Smooth muscle cell (in vitro differentiated cells): ENCODE measurements around the gene SDC1. TPM values are rescaled to one million over a fixed set of nuclear protein-coding genes. Genes with fewer than 3 reads are reported as not detected.

Experiments used
- DNase-seq: peaks from one replicate; lab custom pipeline; 2025; ENCODE audit not compliant: unreplicated experiment; lab: John Stamatoyannopoulos, UW
- H2AFZ ChIP-seq: fragments of 200-600 bp; sonication (generic); 2 replicates; pipeline ENCODE4 v1.6.0; 2016; ENCODE audit warnings: antibody characterized with exemption, low read depth, mild to moderate bottlenecking
- H3F3A ChIP-seq: fragments of 200-600 bp; sonication (generic); 2 replicates; pipeline ENCODE4 v1.6.0; 2017; ENCODE audit warnings: antibody characterized with exemption, low read depth
- H3K27ac ChIP-seq: fragments of 200-600 bp; sonication (generic); 2 replicates; pipeline ENCODE4 v1.5.1; 2016; ENCODE audit warnings: low read depth, mild to moderate bottlenecking
- H3K27me3 ChIP-seq: fragments of 200-600 bp; sonication (generic); 2 replicates; pipeline ENCODE4 v1.6.1; 2016; ENCODE audit warnings: low read depth, mild to moderate bottlenecking
- H3K36me3 ChIP-seq: fragments of 200-600 bp; sonication (generic); 2 replicates; pipeline ENCODE4 v1.5.1; 2016; ENCODE audit warnings: low read depth
- H3K4me1 ChIP-seq: fragments of 200-600 bp; sonication (generic); 2 replicates; pipeline ENCODE4 v1.5.1; 2016; ENCODE audit warnings: low read depth
- H3K4me2 ChIP-seq: fragments of 200-600 bp; sonication (generic); 2 replicates; pipeline ENCODE4 v1.6.0; 2016; ENCODE audit warnings: mild to moderate bottlenecking
- H3K4me3 ChIP-seq: fragments of 200-600 bp; sonication (generic); 2 replicates; pipeline ENCODE4 v1.5.1; 2016; ENCODE audit warnings: mild to moderate bottlenecking
- H3K79me2 ChIP-seq: fragments of 200-600 bp; sonication (generic); 2 replicates; pipeline ENCODE4 v1.6.0; 2016; ENCODE audit warnings: low read depth, mild to moderate bottlenecking
- H3K9ac ChIP-seq: fragments of 200-600 bp; sonication (generic); 2 replicates; pipeline ENCODE4 v1.6.0; 2016; ENCODE audit warnings: low read depth
- H3K9me3 ChIP-seq: fragments of 200-600 bp; sonication (generic); replicated peaks from 2 replicates; pipeline ENCODE4 v1.5.1; 2016; ENCODE audit warnings: low read depth
- H4K20me1 ChIP-seq: fragments of 200-600 bp; sonication (generic); 2 replicates; pipeline ENCODE4 v1.6.0; 2016; ENCODE audit warnings: low read depth
- CTCF ChIP-seq: fragments of 200-600 bp; sonication (generic); IDR thresholded peaks from 2 replicates; pipeline ENCODE4 v1.5.1; 2017; ENCODE audit warnings: borderline replicate concordance, mild to moderate bottlenecking, antibody characterized with exemption; ENCODE audit not compliant: insufficient read depth, poor library complexity, severe bottlenecking
- WGBS: methylation state at CpG from one replicate; pipeline ENCODE4 v1.1.7; 2016; ENCODE audit warnings: low lambda C conversion rate; 5-methylcytosine and 5-hydroxymethylcytosine counted together
- polyA plus RNA-seq: library from polyadenylated mRNA; unstranded; fragments of >200 nt; fragmentation: Nextera tagmentation; extraction: Ambion mirVana; gene quantifications from 2 replicates; pipeline ENCODE4 v1.2.1, GENCODE V29; 2016
- total RNA-seq: library from RNA; depleted of rRNA; stranded (reverse); fragments of >200 nt; gene quantifications from 2 replicates; pipeline ENCODE4 v1.2.3, GENCODE V29; 2014

SDC1 gene
- total and polyA plus RNA-seq, 2 experiments from 2014 or later = 61.0 to 88.1 TPM

GRCh38 chr2:20164061-20164733 lies 60.7 kb downstream of the SDC1 start:
- no peaks in the 10 kb centered on the region for H3K9me3 ChIP-seq
- H2AFZ ChIP-seq = no peak overlapping the region
- no peaks in the 10 kb centered on the region for H3K36me3 ChIP-seq
- no peaks in the 10 kb centered on the region for H3K27me3 ChIP-seq
- no peak overlapping the region for H3K9ac ChIP-seq
- H3F3A ChIP-seq = peaks cover 26% of the 10 kb centered on the region
- DNase-seq = no peak
- H3K27ac ChIP-seq = no peak overlapping the region
- H3K4me1 ChIP-seq = peaks cover 6% of the 10 kb centered on the region
- H4K20me1 ChIP-seq = no peaks in the 10 kb centered on the region
- no peak for TF ChIP-seq CTCF
- 81% methylated on average over 10 of the region's 10 CpGs for WGBS
- H3K4me3 ChIP-seq = no peak overlapping the region
- no peak overlapping the region for H3K4me2 ChIP-seq
- no peaks in the 10 kb centered on the region for H3K79me2 ChIP-seq

GRCh38 chr2:20159411-20160070 lies 65.4 kb downstream of the SDC1 start:
- no peaks in the 10 kb centered on the region for H3K27me3 ChIP-seq
- WGBS = 87% methylated on average over 2 of the region's 2 CpGs
- no peak overlapping the region for H3K4me3 ChIP-seq
- no peak for TF ChIP-seq CTCF
- H3K4me2 ChIP-seq = no peak overlapping the region
- no peaks in the 10 kb centered on the region for H3K9me3 ChIP-seq
- no peak overlapping the region for H3K27ac ChIP-seq
- DNase-seq = no peak
- no peak overlapping the region for H3K9ac ChIP-seq
- H4K20me1 ChIP-seq = no peaks in the 10 kb centered on the region
- H3K79me2 ChIP-seq = no peaks in the 10 kb centered on the region
- H3K36me3 ChIP-seq = no peaks in the 10 kb centered on the region
- no peak overlapping the region for H2AFZ ChIP-seq
- no peaks in the 10 kb centered on the region for H3K4me1 ChIP-seq
- H3F3A ChIP-seq = peaks cover under 1% of the 10 kb centered on the region

- no peak overlapping the region for H3K4me3 ChIP-seq
- no peaks in the 10 kb centered on the region for H3K27me3 ChIP-seq
- no peak overlapping the region for H3K9ac ChIP-seq
- 58% methylated on average over 8 of the region's 8 CpGs for WGBS
- H3F3A ChIP-seq = peaks cover 4% of the 10 kb centered on the region
- DNase-seq = no peak
- no peaks in the 10 kb centered on the region for H3K4me1 ChIP-seq
- H2AFZ ChIP-seq = no peak overlapping the region
- TF ChIP-seq CTCF = no peak
- no peaks in the 10 kb centered on the region for H4K20me1 ChIP-seq
- H3K9me3 ChIP-seq = no peaks in the 10 kb centered on the region
- H3K79me2 ChIP-seq = no peaks in the 10 kb centered on the region
- no peak overlapping the region for H3K27ac ChIP-seq
- H3K4me2 ChIP-seq = no peak overlapping the region
- no peaks in the 10 kb centered on the region for H3K36me3 ChIP-seq
Observed at GRCh38 chr2:20157193-20157891, 67.6 kb downstream of the SDC1 start.
